HG02885 (cell line): Measurements from ENCODE around the gene OTUD1.
"Not testable (repeated sequence)": the region's sequence is repeated elsewhere in the genome, so short reads cannot be mapped to it uniquely, and the experiment has no call there.

Source experiments
- ATAC-seq: cut with Tn5 transposase; IDR thresholded peaks from one replicate; pipeline ENCODE4 v1.9.1; 2021; ENCODE audit warnings: mild to moderate bottlenecking; ENCODE audit not compliant: unreplicated experiment, poor library complexity

Gene OTUD1, protein sequence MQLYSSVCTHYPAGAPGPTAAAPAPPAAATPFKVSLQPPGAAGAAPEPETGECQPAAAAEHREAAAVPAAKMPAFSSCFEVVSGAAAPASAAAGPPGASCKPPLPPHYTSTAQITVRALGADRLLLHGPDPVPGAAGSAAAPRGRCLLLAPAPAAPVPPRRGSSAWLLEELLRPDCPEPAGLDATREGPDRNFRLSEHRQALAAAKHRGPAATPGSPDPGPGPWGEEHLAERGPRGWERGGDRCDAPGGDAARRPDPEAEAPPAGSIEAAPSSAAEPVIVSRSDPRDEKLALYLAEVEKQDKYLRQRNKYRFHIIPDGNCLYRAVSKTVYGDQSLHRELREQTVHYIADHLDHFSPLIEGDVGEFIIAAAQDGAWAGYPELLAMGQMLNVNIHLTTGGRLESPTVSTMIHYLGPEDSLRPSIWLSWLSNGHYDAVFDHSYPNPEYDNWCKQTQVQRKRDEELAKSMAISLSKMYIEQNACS

DNA sequence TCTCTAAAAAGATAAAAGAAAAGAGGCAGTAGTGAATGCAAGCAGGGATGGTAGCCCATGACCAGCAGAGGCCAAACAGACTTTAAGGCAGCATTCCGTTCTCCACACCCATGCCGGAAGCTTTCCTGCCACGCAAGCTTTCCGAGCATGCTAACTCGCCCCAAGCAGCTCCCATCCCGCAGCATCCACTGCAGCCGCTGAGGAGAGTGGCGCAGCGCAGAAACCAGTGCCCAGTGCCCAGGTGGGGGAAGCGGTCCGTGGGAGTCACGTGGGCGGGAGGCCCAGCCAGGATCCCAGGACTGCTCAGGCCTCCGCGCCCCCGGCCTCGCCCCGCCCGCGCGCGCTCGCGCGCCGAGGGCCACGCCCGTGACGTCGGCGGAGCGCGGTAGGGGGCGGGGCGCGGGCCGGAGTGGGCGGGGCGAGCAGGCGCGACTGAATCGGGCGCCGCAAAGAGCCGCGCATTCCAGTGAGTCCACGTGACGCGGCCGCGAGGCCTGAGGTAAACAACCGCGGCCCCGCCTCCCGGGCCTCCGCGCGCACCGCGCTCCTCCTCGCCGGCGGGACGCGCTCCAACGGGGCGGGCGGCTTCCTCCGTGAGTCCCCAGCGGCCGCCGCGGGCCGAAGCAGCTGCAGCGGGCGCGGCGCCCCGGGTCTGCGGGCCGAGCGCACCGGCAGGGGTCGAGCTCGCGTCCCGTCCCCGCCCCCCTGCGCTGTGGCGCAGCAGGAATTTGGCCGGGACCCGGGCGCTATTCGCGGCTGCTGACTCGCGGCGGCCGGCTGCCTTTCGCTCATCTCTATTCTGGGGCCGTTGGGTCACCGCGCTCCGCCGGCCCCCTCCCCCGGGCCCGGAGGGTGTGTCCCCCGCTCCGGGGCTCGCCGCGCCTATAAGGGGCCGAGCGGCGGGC, at the start of gene OTUD1:
Gene OTUD1, plus strand, starts transcription at position 529 of the 905 bp plus-strand sequence. CDS start 383 bp downstream, outside the sequence.
- ATAC-seq, result peak; percentile 85

DNA sequence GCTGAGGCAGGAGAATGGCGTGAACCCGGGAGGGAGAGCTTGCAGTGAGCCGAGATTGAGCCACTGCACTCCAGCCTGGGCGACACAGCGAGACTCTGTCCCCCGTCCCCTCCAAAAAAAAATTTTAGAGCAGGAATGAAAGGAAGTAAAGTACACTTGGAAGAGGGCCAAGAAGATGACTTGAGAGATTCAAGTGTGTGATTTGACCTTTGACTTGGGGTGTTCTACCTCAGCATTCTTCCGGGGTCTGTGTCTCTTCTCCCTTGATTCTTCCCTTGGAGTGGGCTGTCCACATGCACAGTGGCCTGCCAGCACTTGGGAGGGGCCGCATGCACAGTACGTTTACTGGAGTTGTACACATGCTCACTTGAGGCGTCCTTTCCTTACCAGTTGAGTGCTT, 48.5 kb upstream of the OTUD1 start:
- not testable (repeated sequence) for ATAC-seq

DNA sequence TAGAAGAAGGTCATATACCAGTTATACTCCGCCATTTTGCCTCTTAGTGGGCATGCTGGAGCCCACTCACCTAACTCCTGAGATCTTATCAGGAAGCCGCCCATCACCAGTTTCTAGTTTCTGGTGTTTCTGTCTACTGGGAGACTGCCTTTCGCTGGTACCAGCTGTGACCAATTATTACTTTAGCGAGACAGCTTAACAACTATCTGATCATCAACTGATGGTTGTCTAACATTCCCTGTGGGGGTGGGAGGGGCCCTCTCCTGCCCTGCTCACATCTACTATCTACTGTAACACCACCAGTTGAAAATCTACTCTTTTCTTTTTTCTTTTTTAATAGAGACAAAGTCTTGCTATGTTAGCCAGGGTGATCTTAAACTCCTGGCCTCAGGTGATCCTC, 48.1 kb upstream of the OTUD1 start:
- ATAC-seq, result no peak

DNA sequence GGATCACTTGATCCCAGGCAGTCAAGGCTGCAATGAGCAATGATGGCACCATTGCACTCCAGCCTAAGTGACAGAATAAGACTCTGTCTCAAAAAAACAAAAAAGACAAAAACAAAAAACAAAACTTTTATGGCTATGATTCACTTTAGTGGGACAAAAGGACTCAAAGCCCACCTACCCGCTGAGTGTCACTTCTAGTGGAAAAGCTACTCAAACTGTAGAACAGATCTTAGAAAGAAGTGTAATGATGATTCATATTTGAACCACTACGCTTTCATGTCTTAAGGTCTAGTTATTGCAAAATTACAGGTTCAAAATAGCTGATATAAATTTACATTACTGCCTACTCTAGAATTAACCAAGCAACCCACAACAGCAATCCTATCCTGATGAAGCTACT, 47.1 kb upstream of the OTUD1 start:
- no peak for ATAC-seq

DNA sequence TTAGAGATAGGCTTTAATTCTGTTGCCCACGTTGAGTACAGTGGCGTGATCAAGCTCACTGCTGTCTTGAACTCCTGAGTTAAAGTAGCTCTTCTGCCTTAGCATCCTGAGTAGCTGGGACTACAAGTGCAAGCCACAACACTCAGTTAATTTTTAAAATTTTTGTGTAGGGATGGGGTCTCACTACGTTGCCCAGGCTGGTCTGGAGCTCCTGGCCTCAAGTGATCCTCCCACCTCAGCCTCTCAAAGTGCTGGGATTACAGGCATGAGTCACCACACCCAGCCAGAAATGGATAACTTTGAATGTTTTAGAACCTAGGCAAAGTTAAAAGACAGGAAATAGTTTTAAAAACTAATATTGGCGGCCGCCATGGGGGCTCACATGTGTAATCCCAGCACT, 43.9 kb upstream of the OTUD1 start:
- ATAC-seq, result no peak

DNA sequence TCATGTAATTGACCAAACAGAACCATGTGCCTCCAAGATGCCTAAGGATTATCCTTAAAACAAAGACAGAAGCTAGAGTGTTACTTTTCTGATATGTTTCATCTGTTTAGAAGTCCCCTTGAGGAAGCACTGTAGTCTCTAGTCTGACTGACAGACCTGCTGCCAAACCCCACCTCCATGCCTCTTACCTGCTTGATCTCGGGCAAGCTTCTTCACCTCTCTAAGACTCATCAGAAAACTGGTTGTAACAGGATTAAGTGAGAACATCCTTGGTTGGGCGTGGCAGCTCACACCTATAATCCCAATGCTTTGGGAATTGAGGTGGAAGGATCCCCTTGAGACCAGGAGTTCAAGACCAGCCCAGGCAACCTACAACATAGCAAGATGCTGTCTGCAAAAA, 42.2 kb upstream of the OTUD1 start:
- ATAC-seq, result no peak

DNA sequence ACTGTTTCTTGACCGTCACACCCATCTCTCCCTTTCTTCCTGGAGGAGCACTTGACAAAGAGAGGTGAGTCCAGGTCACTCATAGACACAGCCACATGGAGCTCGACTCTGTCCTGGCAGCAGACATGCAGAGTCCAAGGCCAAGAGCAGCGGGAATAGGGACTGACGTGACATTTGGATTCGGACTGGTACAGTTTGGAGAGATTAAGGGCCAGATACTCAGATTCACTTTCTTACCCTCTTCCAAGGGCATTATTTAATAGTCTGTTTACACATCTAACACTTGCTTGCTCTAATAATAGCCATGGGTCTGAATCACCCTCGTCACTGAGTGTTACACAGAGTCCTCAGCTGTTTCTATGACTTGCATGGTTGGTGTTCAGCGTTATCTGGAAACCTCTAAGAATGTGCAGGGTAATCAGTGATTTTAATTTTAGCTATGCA, 39.2 kb upstream of the OTUD1 start:
- ATAC-seq, result no peak

DNA sequence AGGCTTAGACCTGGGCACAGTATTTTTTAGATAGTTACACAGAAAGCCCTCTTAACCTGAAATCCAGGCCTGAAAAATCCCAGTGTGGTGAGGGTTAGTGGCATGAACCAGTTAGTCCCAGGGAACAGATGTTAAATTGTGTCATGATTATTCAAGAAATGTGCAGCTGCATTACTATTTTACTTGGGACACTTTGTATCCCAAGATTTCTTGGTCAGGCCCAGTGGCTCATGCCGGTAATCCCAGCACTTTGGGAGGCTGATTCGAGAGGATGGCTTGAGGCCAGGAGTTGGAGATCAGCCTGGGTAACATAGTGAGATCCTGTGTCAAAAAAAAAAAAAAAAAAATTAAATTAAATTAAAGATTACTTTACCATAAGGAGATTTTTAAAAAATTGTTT, 36.0 kb upstream of the OTUD1 start:
- ATAC-seq, result no peak

DNA sequence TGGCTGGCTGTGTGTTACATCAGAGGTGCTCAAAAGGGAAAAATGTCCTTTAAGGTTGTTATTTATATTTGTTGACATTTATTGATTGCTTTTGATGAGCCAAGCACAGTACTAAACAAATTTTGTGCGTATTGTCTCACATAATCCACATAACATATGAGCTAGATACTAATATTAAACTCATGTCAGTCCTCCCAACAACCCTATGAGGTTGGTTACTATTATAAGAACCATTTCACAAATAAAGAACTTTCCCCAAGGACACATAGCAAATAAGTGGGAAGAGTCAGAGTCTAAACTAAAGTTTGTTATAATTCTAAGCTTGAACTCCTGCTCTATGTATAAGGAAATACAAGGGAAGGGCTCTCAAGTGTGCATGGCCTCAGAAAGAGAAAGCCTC, 35.6 kb upstream of the OTUD1 start:
- no peak for ATAC-seq

DNA sequence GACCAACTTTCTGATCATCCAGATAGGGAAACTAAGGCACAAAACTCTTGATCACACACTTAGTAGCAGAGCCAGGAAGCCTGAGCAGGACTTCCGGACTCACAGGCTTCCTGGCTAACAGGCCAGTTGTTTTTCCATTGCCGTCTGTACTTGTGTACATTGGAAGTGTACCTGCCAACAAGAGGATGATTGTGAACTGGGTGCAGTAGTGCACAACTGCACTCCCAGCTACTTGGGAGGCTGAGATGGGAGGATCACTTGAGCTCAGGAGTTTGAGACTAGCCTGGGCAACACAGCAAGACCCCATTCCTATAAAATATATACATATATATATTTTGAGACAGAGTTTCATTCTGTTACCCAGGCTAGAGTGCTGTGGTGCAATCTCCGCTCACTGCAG, 35.2 kb upstream of the OTUD1 start:
- no peak for ATAC-seq

DNA sequence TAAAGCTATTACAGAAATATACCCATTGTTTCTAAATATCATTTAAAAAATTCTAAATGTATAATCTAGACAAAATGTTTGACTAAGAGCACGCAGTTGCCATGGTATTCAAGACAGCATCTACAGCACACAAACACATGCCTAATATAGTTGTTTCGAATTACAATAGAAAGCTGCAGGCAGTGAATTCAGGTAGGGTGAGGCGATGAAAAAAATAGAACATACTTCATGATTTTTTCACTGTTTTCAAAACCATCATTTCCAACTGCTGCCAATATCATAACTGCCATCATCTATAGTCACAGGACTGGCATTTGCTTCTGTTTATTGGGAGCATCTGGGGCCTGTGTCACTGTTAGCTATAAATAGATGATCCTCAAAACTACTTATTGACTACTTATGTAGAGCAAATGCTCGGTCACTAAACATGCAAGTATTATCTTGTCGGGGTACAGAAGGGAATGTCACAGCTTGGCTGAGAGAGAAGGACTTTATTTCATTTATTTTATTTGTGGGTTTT, 34.4 kb upstream of the OTUD1 start:
- ATAC-seq, result no peak

DNA sequence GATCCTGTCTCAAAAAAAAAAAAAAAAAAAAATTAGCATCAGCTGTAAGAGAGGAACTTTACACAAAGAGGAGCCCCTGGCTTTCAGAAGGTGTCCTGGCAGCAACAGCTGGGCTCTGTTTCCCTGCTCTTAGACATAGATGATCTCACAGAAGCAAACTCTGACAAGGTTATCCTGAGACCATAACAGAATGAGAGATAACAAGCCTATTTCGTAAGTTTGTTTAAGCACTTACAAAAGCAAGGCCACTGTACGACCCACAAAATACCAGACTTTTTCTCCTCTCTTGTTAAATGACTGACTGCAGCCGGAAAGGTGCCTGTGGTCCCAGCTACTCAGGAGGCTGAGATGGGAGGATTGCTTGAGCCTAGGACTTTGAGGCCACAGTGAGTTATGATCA, 33.3 kb upstream of the OTUD1 start:
- no peak for ATAC-seq

DNA sequence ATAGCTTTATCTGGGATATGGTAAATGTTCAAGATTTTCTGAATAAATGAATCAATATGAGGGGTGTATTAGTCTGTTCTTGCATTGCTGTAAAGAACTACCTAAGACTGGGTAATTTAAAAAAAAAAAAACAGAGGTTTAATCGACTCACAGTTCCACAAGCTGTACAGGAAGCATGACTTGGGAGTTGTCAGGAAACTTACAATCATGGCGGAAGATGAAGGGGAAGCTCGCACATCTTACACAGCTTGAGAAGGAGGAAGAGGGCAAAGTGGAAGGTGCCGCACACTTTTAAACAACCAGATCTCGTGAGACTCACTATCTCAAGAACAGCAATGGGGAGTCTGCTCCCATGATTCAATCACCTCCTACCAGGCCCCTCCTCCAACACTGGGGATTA, 32.5 kb upstream of the OTUD1 start:
- ATAC-seq, result no peak

DNA sequence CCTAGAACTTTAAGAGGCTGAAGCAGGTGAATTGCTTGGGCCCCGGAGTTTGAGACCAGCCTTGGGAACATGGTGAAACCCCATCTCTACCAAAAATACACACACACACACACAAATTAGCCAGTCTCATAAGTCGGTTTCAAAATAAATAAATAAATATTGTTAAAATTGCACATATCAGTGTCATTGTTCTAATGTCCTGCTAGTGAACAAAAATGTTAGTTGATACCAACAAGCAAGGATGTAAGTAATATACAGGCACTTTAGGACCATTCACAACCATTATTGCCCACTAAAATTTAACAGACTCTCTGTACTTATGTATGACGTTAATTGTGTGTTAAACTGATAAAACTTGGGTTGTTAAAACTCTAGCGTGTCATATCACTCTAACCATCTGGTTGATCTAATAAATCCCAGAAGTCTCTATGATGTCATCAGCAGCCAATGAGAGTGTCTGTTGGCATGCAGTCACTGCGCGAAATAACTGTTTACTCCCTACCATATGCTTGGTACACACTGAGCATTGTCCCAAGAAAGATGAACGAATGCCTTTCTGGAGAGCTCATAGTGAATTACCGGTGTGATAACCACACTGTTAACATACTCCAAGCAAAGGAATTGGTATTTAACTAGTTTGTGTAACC, 30.4 kb upstream of the OTUD1 start:
- no peak for ATAC-seq

DNA sequence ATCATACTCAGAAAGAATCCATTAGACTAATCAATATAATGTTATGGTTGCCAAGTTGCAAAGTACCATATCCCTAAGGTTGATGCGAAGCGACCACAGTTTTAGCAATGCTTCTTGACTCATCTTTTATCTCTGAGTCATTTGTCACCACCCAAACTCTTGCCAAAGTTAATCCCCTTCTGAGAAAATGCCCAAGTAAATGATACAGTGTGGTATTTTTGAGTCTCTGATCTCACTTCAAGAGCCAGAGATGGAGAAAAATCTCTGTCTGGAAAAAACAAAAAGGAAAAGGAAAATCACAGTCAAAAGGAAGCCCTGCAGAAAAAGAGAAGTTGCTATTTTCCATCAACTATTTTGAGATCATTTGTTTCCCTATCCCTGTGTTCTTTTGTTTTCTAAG, 26.7 kb upstream of the OTUD1 start:
- ATAC-seq, result no peak

DNA sequence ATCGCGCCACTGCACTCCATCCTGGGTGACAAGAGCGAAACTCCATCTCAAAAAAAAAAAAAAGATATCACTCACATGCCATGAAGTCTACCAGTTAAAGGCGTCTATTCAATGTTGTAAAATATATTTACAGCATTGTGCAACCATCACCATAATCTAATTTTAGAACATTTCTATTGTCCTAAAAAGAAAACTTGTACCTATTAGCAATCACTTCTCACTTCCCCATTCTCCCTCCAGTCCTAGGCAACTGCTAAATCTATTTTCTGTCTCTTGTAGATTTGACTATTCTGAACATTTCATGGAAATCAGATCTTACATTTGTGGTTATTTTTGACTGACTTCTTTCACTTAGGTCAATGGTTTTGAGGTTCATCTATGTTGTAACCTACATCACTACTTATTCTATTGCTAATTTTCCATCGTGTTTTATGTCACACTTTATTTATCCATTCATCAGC, 25.2 kb upstream of the OTUD1 start:
- peak; percentile 95 for ATAC-seq

DNA sequence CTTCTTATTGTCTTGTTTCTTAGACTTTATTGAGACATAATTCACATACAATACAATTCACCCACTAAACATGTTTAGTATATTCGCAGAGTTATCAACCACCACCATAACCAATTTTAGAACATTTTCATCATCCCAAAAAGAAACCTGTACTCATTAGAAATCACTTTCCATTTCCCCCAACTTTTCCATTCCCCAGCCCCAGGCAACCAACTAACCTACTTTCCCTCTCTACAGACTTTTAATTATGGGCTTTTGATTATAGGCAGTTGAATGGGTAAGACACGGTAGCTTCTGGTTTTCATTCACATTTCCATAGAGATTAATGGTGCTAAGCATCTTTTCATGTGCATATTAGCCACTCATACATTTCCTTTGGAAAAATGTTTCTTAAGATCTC, 24.2 kb upstream of the OTUD1 start:
- ATAC-seq, result no peak

DNA sequence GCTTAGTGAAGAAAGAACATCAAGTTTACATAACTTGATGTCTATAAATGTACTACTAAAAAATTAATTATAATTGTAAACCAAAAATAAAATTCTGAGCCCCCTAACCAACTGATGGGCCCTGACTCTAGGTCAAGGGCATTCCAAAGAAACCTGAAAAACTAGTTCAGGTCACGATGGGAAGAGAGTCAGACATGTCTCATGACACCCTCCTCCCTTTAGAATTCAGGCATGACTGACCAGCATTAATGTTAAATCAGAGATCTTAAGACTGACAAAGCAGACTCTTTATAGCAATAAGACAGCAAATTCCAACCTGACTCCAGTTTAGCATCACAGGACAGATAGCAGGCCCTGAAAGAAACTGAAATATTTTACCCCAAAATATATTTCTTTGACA, 21.6 kb upstream of the OTUD1 start:
- no peak for ATAC-seq

DNA sequence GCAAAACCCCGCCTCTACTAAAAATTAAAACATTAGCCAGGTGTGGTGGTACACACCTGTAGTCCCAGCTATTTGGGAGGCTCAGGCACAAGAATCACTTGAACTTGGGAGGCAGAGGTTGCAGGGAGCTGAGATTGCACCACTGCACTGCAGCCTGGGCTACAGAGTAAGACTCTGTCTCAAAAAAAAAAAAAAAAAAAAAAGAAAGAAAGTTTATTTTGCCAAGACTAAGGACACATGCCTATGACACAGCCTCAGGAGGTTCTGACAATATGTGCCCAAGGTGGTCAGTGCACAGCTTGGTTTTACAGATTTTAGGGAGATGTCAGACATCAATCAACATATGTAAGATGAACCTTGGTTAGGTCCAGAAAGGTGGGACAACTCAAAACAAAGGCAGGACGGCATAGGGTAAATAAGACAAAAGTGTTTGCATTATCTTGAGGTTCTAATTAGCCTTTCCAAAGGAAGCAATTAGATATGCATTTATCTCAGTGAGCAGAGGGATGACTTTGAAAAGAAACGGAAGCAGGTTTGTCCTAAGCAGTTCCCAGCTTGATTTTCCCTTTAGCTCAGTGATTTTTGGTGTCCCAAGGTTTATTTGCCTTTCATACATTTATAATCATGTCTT, 20.7 kb upstream of the OTUD1 start:
- no peak for ATAC-seq

DNA sequence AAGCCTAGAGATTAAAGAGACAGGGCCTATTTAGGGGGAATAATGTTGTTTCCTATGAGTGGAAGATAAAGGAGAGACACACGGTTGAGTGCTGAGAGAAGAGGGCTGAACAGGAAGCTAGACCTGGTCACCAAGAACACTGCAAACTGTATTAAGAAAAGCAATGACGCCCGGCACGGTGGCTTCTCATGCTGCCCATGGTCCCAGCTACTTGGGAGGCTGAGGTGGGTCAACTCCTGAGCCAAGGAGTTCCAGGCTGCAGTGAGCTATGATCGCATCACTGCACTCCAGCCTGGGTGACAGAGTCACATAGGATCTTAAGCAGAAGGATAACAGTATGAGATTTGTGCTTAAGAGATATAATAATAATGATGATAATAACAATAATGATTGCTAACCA, 19.7 kb upstream of the OTUD1 start:
- ATAC-seq, result no peak
